ENCODE data around the gene PI4KA.
"Not testable (repeated sequence)": the region's sequence is repeated elsewhere in the genome, so short reads cannot be mapped to it uniquely, and the experiment has no call there.

The PI4KA gene

GRCh38 chr22:20662524-20663036 is 196.0 kb downstream of the PI4KA start:
- not testable (repeated sequence) for ATAC-seq

GRCh38 chr22:20661473-20661872 is 197.1 kb downstream of the PI4KA start:
- no peak for ATAC-seq

GRCh38 chr22:20660441-20661054 is 198.1 kb downstream of the PI4KA start:
- no peak for ATAC-seq

GRCh38 chr22:20659920-20660319 is 198.7 kb downstream of the PI4KA start:
- ATAC-seq: no peak

GRCh38 chr22:20659258-20659657 is 199.4 kb downstream of the PI4KA start:
- no peak for ATAC-seq

- no peak for ATAC-seq
Measured at GRCh38 chr22:20658433-20659222, 200.0 kb downstream of the PI4KA start.

- ATAC-seq: no peak
Measured at GRCh38 chr22:20657963-20658362, 200.6 kb downstream of the PI4KA start.

All from activated CD4-positive, CD25-positive, alpha-beta regulatory T cell treated with anti-CD3 and anti-CD28 coated beads, Interleukin-2, amount 50 U/mL, for 24 hours (primary cell).